ENCODE measurements around the gene PLTP.
"Not testable (repeated sequence)": the region's sequence is repeated elsewhere in the genome, so short reads cannot be mapped to it uniquely, and the experiment has no call there.

PLTP gene

GRCh38 chr20:45874576-45874975, 37.4 kb downstream of the PLTP start:
- H3K4me1 ChIP-seq (ENCODE audit: control insufficient read depth in 1 of 2, insufficient read depth in 2 of 2, low read length in 2 of 2), result no peaks in the 10 kb centered on the region
- no peak overlapping the region for H3K4me3 ChIP-seq (ENCODE audit: low read depth in 1 of 2, low read length in 2 of 2)
- H3K27ac ChIP-seq (ENCODE audit: low read length), result no peak overlapping the region
- H3K9me3 ChIP-seq (ENCODE audit: control insufficient read depth in 1 of 2, low read length in 2 of 2), result no peaks in the 10 kb centered on the region
- H3K36me3 ChIP-seq (ENCODE audit: control insufficient read depth in 1 of 2, insufficient read depth in 2 of 2, low read length in 2 of 2), result peaks cover 19 to 27% of the 10 kb centered on the region in 2 donors
- H3K27me3 ChIP-seq (ENCODE audit: low read depth, low read length), result no peaks in the 10 kb centered on the region

GRCh38 chr20:45874104-45874481, 37.9 kb downstream of the PLTP start:
- not testable (repeated sequence) for H3K4me1 ChIP-seq (ENCODE audit: control insufficient read depth in 1 of 2, insufficient read depth in 2 of 2, low read length in 2 of 2); H3K4me3 ChIP-seq (ENCODE audit: low read depth in 1 of 2, low read length in 2 of 2); H3K27me3 ChIP-seq (ENCODE audit: low read depth, low read length); H3K27ac ChIP-seq (ENCODE audit: low read length); H3K9me3 ChIP-seq (ENCODE audit: control insufficient read depth in 1 of 2, low read length in 2 of 2)
- peaks cover 19 to 27% of the 10 kb centered on the region in 2 donors for H3K36me3 ChIP-seq (ENCODE audit: control insufficient read depth in 1 of 2, insufficient read depth in 2 of 2, low read length in 2 of 2)

- no peaks in the 10 kb centered on the region for H3K9me3 ChIP-seq (ENCODE audit: control insufficient read depth in 1 of 2, low read length in 2 of 2)
- no peak overlapping the region for H3K4me3 ChIP-seq (ENCODE audit: low read depth in 1 of 2, low read length in 2 of 2)
- no peaks in the 10 kb centered on the region for H3K27me3 ChIP-seq (ENCODE audit: low read depth, low read length)
- peaks cover 18 to 25% of the 10 kb centered on the region in 2 donors for H3K36me3 ChIP-seq (ENCODE audit: control insufficient read depth in 1 of 2, insufficient read depth in 2 of 2, low read length in 2 of 2)
- H3K27ac ChIP-seq (ENCODE audit: low read length), result no peak overlapping the region
- no peaks in the 10 kb centered on the region for H3K4me1 ChIP-seq (ENCODE audit: control insufficient read depth in 1 of 2, insufficient read depth in 2 of 2, low read length in 2 of 2)
Measured at GRCh38 chr20:45873409-45874103, 38.4 kb downstream of the PLTP start.

- Histone ChIP-seq H3K36me3 (ENCODE audit: control insufficient read depth in 1 of 2, insufficient read depth in 2 of 2, low read length in 2 of 2) (peaks cover 9 to 16% of the 10 kb centered on the region in 2 donors), H3K9me3 (ENCODE audit: control insufficient read depth in 1 of 2, low read length in 2 of 2) (no peaks in the 10 kb centered on the region), H3K27ac (ENCODE audit: low read length) (no peak overlapping the region), H3K4me3 (ENCODE audit: low read depth in 1 of 2, low read length in 2 of 2) (no peak overlapping the region), H3K27me3 (ENCODE audit: low read depth, low read length) (no peaks in the 10 kb centered on the region), H3K4me1 (ENCODE audit: control insufficient read depth in 1 of 2, insufficient read depth in 2 of 2, low read length in 2 of 2) (no peaks in the 10 kb centered on the region)
Measured at GRCh38 chr20:45872626-45873025, 39.3 kb downstream of the PLTP start.

- no peaks in the 10 kb centered on the region for H3K27me3 ChIP-seq (ENCODE audit: low read depth, low read length)
- H3K4me1 ChIP-seq (ENCODE audit: control insufficient read depth in 1 of 2, insufficient read depth in 2 of 2, low read length in 2 of 2), result no peaks in the 10 kb centered on the region
- peak overlapping the region; percentile 67 for H3K27ac ChIP-seq (ENCODE audit: low read length)
- no peaks in the 10 kb centered on the region for H3K9me3 ChIP-seq (ENCODE audit: control insufficient read depth in 1 of 2, low read length in 2 of 2)
- peaks cover 0 to 5% of the 10 kb centered on the region in 2 donors for H3K36me3 ChIP-seq (ENCODE audit: control insufficient read depth in 1 of 2, insufficient read depth in 2 of 2, low read length in 2 of 2)
- H3K4me3 ChIP-seq (ENCODE audit: low read depth in 1 of 2, low read length in 2 of 2), result no peak overlapping the region
Measured at GRCh38 chr20:45867819-45868176, 44.2 kb downstream of the PLTP start.

- Histone ChIP-seq H3K27ac (ENCODE audit: low read length) (peak overlapping the region; percentile 67), H3K36me3 (ENCODE audit: control insufficient read depth in 1 of 2, insufficient read depth in 2 of 2, low read length in 2 of 2) (no peaks in the 10 kb centered on the region), H3K9me3 (ENCODE audit: control insufficient read depth in 1 of 2, low read length in 2 of 2) (no peaks in the 10 kb centered on the region), H3K4me3 (ENCODE audit: low read depth in 1 of 2, low read length in 2 of 2) (no peak overlapping the region), H3K4me1 (ENCODE audit: control insufficient read depth in 1 of 2, insufficient read depth in 2 of 2, low read length in 2 of 2) (no peaks in the 10 kb centered on the region), H3K27me3 (ENCODE audit: low read depth, low read length) (no peaks in the 10 kb centered on the region)
Measured at GRCh38 chr20:45867136-45867818, 44.7 kb downstream of the PLTP start.

- no peaks in the 10 kb centered on the region for H3K36me3 ChIP-seq (ENCODE audit: control insufficient read depth in 1 of 2, insufficient read depth in 2 of 2, low read length in 2 of 2)
- H3K9me3 ChIP-seq (ENCODE audit: control insufficient read depth in 1 of 2, low read length in 2 of 2), result no peaks in the 10 kb centered on the region
- no peaks in the 10 kb centered on the region for H3K27me3 ChIP-seq (ENCODE audit: low read depth, low read length)
- H3K27ac ChIP-seq (ENCODE audit: low read length), result no peak overlapping the region
- no peaks in the 10 kb centered on the region for H3K4me1 ChIP-seq (ENCODE audit: control insufficient read depth in 1 of 2, insufficient read depth in 2 of 2, low read length in 2 of 2)
- H3K4me3 ChIP-seq (ENCODE audit: low read depth in 1 of 2, low read length in 2 of 2), result no peak overlapping the region
Measured at GRCh38 chr20:45866454-45866853, 45.5 kb downstream of the PLTP start.

GRCh38 chr20:45863543-45864470, 48.1 kb downstream of the PLTP start:
- no peaks in the 10 kb centered on the region for H3K4me1 ChIP-seq (ENCODE audit: control insufficient read depth in 1 of 2, insufficient read depth in 2 of 2, low read length in 2 of 2)
- H3K9me3 ChIP-seq (ENCODE audit: control insufficient read depth in 1 of 2, low read length in 2 of 2), result no peaks in the 10 kb centered on the region
- no peak overlapping the region for H3K27ac ChIP-seq (ENCODE audit: low read length)
- H3K27me3 ChIP-seq (ENCODE audit: low read depth, low read length), result no peaks in the 10 kb centered on the region
- H3K36me3 ChIP-seq (ENCODE audit: control insufficient read depth in 1 of 2, insufficient read depth in 2 of 2, low read length in 2 of 2), result no peaks in the 10 kb centered on the region
- H3K4me3 ChIP-seq (ENCODE audit: low read depth in 1 of 2, low read length in 2 of 2), result no peak overlapping the region

GRCh38 chr20:45861221-45862075, 50.5 kb downstream of the PLTP start:
- Histone ChIP-seq H3K36me3 (ENCODE audit: control insufficient read depth in 1 of 2, insufficient read depth in 2 of 2, low read length in 2 of 2) (no peaks in the 10 kb centered on the region), H3K27ac (ENCODE audit: low read length) (no peak overlapping the region), H3K27me3 (ENCODE audit: low read depth, low read length) (no peaks in the 10 kb centered on the region), H3K9me3 (ENCODE audit: control insufficient read depth in 1 of 2, low read length in 2 of 2) (no peaks in the 10 kb centered on the region), H3K4me1 (ENCODE audit: control insufficient read depth in 1 of 2, insufficient read depth in 2 of 2, low read length in 2 of 2) (peaks cover 0 to 15% of the 10 kb centered on the region in 2 donors), H3K4me3 (ENCODE audit: low read depth in 1 of 2, low read length in 2 of 2) (no peak overlapping the region)

- Histone ChIP-seq H3K9me3 (ENCODE audit: control insufficient read depth in 1 of 2, low read length in 2 of 2) (no peaks in the 10 kb centered on the region), H3K4me1 (ENCODE audit: control insufficient read depth in 1 of 2, insufficient read depth in 2 of 2, low read length in 2 of 2) (peaks cover 0 to 22% of the 10 kb centered on the region in 2 donors), H3K4me3 (ENCODE audit: low read depth in 1 of 2, low read length in 2 of 2) (no peak overlapping the region), H3K36me3 (ENCODE audit: control insufficient read depth in 1 of 2, insufficient read depth in 2 of 2, low read length in 2 of 2) (no peaks in the 10 kb centered on the region), H3K27ac (ENCODE audit: low read length) (no peak overlapping the region), H3K27me3 (ENCODE audit: low read depth, low read length) (no peaks in the 10 kb centered on the region)
Measured at GRCh38 chr20:45860560-45861220, 51.3 kb downstream of the PLTP start.
